22Rv1 (cell line): Measurements from ENCODE around the gene TTC32.

Source experiments
- ZFX ChIP-seq: fragments of 450-650 bp; IDR thresholded peaks from 2 replicates; pipeline ENCODE4 v1.6.1; 2017; ENCODE audit warnings: antibody characterized with exemption, borderline replicate concordance
- TF ChIP-seq, protein P1 (sequence below): fragments of 450-650 bp; IDR thresholded peaks from 2 replicates; pipeline ENCODE4 v1.5.1; 2017; ENCODE audit warnings: mild to moderate bottlenecking

DNA sequence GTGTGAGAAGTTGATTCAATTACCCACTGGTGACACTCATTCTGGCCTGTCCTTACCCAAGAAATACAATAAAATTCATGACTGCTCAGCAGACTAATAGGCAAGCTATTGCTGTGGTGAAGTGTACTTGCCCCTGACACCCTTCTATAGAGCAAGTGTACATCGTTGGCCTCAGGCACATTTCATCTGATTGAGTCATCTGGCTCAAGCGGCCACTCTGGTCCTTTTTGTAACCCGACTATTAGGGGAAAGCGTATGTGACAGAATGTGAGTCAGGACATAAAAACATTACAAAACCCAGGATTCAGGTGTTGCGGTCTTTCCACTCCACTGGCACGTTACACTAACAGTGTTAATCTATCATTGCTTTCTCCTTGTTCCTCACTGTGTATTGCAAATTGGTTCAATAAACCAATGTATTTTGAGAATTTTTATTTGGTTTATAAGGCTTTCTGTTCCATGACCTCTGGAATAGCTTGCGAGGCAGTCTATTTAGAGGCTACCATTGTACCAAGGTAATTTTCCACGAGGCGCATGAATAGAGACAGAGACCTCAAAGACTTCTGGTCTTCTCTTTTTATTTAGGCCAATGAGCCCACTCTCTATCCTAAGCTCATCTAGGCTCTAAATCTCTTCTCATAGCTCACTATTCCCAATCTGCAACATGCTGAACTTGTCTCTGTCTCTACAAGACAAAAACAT, 10.2 kb upstream of the TTC32 start:
- TF ChIP-seq, protein P1, sequence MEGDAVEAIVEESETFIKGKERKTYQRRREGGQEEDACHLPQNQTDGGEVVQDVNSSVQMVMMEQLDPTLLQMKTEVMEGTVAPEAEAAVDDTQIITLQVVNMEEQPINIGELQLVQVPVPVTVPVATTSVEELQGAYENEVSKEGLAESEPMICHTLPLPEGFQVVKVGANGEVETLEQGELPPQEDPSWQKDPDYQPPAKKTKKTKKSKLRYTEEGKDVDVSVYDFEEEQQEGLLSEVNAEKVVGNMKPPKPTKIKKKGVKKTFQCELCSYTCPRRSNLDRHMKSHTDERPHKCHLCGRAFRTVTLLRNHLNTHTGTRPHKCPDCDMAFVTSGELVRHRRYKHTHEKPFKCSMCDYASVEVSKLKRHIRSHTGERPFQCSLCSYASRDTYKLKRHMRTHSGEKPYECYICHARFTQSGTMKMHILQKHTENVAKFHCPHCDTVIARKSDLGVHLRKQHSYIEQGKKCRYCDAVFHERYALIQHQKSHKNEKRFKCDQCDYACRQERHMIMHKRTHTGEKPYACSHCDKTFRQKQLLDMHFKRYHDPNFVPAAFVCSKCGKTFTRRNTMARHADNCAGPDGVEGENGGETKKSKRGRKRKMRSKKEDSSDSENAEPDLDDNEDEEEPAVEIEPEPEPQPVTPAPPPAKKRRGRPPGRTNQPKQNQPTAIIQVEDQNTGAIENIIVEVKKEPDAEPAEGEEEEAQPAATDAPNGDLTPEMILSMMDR = no peak
- no peak for TF ChIP-seq ZFX
